Ishikawa (cell line): Measurements from ENCODE around the gene CDK5.

Experiments used
- EGR1 ChIP-seq: IDR thresholded peaks from 2 replicates; pipeline ENCODE4 v1.6.1; 2012
- EP300 ChIP-seq: IDR thresholded peaks from 2 replicates; pipeline ENCODE4 v1.6.1; 2012; ENCODE audit warnings: borderline replicate concordance
- FOXM1 ChIP-seq: IDR thresholded peaks from 2 replicates; pipeline ENCODE4 v1.6.1; 2012; ENCODE audit warnings: low read depth, borderline replicate concordance
- RAD21 ChIP-seq: IDR thresholded peaks from 2 replicates; pipeline ENCODE4 v1.6.1; 2012; ENCODE audit warnings: low read depth
- TF ChIP-seq, protein P1 (sequence below): IDR thresholded peaks from 2 replicates; pipeline ENCODE4 v1.6.1; 2012; ENCODE audit warnings: low read depth, mild to moderate bottlenecking

DNA sequence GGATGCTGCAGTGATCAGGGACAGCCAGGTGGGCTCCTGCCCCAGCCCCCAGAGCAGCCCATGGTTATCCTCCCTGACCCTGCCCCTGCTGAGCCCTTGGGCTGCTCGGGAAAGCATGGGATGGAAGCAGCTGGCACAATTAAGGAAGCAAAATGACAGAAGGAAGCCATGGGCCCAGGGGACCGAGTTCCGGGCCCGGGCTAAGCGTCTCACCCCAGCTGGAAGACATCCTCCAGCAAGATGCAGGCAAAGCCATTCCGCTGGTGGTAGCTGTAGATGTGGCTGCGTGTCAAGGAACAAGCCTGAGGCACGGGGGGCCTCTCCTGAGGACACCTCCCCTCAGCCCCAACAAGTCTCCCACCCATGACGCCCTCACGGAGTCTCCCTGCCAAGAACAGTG, 34.5 kb downstream of the CDK5 start:
- TF ChIP-seq EP300 (no peak), RAD21 (no peak), FOXM1 (no peak), EGR1 (no peak)
- TF ChIP-seq, protein P1, sequence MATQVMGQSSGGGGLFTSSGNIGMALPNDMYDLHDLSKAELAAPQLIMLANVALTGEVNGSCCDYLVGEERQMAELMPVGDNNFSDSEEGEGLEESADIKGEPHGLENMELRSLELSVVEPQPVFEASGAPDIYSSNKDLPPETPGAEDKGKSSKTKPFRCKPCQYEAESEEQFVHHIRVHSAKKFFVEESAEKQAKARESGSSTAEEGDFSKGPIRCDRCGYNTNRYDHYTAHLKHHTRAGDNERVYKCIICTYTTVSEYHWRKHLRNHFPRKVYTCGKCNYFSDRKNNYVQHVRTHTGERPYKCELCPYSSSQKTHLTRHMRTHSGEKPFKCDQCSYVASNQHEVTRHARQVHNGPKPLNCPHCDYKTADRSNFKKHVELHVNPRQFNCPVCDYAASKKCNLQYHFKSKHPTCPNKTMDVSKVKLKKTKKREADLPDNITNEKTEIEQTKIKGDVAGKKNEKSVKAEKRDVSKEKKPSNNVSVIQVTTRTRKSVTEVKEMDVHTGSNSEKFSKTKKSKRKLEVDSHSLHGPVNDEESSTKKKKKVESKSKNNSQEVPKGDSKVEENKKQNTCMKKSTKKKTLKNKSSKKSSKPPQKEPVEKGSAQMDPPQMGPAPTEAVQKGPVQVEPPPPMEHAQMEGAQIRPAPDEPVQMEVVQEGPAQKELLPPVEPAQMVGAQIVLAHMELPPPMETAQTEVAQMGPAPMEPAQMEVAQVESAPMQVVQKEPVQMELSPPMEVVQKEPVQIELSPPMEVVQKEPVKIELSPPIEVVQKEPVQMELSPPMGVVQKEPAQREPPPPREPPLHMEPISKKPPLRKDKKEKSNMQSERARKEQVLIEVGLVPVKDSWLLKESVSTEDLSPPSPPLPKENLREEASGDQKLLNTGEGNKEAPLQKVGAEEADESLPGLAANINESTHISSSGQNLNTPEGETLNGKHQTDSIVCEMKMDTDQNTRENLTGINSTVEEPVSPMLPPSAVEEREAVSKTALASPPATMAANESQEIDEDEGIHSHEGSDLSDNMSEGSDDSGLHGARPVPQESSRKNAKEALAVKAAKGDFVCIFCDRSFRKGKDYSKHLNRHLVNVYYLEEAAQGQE = no peak
